Breast epithelium (tissue), 3 donors: ENCODE data around the gene ATM.

ENCODE experiments used
- POLR2A ChIP-seq: fragments of 450-650 bp; IDR thresholded peaks from one replicate; pipeline ENCODE4 v1.6.1; 2016; ENCODE audit warnings: antibody characterized with exemption, mild to moderate bottlenecking, moderate library complexity
- POLR2AphosphoS5 ChIP-seq, 3 donors: sonication (generic); formaldehyde crosslinking; IDR thresholded peaks; one replicate each; pipeline ENCODE4 v1.6.1; 2017; ENCODE audit warnings: antibody characterized with exemption in 3 of 3
- TF ChIP-seq, protein P1 (sequence below), 3 donors: fragments of 450-650 bp; IDR thresholded peaks; one replicate each; pipeline ENCODE4 v1.5.1; 2016 to 2017; ENCODE audit warnings: antibody characterized with exemption in 3 of 3, mild to moderate bottlenecking in 3 of 3, moderate library complexity in 3 of 3

DNA sequence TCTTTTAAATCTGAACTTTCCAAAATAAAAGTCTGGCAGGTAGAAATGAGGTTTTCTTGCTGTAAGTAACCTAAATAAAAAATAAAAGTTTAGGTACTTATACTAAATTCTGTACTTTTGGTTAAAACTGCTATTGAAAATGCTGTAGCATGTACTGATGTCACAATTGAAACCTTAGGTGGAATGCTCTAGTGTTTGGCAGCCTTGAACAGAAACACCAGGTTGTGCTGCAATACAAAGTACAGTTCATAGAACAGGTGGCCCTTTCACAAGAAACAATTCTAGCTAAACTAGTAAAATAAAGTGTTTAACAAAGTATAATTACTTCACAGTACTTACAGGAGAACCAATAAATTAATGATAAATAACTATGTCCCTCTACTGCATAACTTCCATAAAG lies 25.5 kb upstream of the ATM start:
- TF ChIP-seq, protein P1, sequence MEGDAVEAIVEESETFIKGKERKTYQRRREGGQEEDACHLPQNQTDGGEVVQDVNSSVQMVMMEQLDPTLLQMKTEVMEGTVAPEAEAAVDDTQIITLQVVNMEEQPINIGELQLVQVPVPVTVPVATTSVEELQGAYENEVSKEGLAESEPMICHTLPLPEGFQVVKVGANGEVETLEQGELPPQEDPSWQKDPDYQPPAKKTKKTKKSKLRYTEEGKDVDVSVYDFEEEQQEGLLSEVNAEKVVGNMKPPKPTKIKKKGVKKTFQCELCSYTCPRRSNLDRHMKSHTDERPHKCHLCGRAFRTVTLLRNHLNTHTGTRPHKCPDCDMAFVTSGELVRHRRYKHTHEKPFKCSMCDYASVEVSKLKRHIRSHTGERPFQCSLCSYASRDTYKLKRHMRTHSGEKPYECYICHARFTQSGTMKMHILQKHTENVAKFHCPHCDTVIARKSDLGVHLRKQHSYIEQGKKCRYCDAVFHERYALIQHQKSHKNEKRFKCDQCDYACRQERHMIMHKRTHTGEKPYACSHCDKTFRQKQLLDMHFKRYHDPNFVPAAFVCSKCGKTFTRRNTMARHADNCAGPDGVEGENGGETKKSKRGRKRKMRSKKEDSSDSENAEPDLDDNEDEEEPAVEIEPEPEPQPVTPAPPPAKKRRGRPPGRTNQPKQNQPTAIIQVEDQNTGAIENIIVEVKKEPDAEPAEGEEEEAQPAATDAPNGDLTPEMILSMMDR (IDR thresholded peaks at IDR 0.05) = no peak
- TF ChIP-seq POLR2A (no peak), POLR2AphosphoS5 (IDR thresholded peaks at IDR 0.05) (no peak)
